NCI-H82 (cell line): ENCODE data around the gene DCC.

Experiments used
- DNase-seq: peaks from one replicate; lab custom pipeline; 2025; lab: John Stamatoyannopoulos, UW

DCC gene

GRCh38 chr18:52426462-52426861 lies 86.5 kb downstream of the DCC start:
- no peak for DNase-seq

GRCh38 chr18:52427521-52428175 lies 87.7 kb downstream of the DCC start:
- DNase-seq = no peak

- no peak for DNase-seq
These were observed 91.7 kb downstream of the DCC start for GRCh38 chr18:52431683-52432082.

DNA sequence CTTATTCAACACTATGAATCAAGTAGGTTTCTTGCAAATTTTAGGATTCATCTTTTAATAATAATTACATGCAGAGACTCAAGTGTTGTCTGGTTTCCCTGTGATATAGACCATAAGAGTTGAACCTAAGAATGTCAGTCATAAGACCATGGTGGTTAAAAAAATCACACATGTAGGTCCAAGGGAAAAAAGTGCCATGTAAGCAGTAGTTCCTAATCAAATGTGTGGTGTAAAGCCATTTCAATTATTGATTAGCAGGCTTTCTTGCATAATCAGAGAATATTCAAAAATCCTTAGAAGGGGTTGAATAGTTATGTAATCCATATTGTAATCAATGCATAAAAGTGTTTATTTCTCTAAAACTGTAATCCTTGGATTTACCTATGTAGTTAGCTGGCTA lies 93.8 kb downstream of the DCC start:
- no peak for DNase-seq

- DNase-seq = peak; percentile 95
These were observed 95.3 kb downstream of the DCC start for GRCh38 chr18:52435301-52435700.

GRCh38 chr18:52437161-52437560 lies 97.2 kb downstream of the DCC start:
- peak; percentile 69 for DNase-seq

- DNase-seq = no peak
These were observed 99.5 kb downstream of the DCC start for GRCh38 chr18:52439457-52439856.

DNA sequence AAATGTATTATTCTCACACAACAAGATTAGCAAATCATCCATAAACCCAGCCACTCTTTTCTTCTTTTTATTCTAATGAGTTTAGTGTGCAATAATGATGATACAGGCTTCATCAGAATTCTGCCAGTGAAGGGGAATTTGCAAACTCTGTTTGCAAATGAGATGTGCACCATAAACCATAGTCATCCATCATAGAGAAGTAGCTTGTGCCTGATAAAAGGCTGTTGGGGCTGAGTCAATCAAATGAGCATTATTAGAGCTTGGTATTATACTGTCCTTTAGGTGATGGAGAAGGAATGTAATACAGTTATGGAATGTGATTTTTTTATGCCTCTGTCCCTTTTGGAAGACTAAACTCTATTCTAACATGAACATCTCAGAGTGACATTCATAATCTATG lies 101.8 kb downstream of the DCC start:
- DNase-seq = no peak

- peak; percentile 81 for DNase-seq
These were observed 102.7 kb downstream of the DCC start for GRCh38 chr18:52442686-52443085.

- DNase-seq = peak; percentile 48
These were observed 111.3 kb downstream of the DCC start for GRCh38 chr18:52451256-52451655.

GRCh38 chr18:52451851-52452250 lies 111.9 kb downstream of the DCC start:
- DNase-seq = peak; percentile 78

DNA sequence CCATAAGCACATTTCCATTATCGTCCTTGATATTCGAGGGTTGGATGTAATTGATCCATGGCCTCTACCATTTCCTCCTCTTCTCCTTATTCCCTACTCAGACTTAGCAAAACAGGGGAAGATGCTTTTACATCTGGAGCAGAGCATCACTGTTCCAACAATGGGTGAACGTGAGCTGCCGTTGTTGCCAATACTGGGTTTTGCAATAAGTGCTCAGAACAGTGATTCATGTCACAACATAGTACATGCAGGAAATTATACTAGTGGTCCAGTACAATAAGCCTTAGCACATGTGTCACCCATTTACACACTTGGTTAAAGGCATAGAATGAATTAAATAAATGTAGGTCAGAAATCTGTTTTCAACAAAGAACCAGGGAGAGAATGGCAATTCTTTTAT lies 112.4 kb downstream of the DCC start:
- DNase-seq = no peak

GRCh38 chr18:52459890-52460289 lies 119.9 kb downstream of the DCC start:
- no peak for DNase-seq

GRCh38 chr18:52462853-52463252 lies 122.9 kb downstream of the DCC start:
- DNase-seq = no peak

DNA sequence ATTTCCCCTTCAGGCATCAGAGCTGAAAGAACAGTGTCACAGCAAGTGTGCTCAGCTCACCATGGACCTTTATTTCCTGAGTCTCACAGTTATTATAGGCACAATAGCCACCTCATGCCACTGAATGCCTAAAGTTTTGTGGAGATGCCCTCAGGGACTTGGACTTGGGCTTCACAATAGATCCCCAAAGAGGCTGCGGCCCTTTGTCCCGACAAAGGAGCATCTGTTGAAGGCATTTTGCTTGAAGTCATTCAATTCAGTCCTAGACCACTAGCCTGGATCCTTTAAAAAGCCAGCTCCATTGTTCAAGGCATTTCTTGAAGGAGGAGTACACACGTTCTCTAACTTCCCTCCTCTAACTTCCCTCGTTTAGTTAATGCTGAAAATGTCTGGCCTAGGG lies 125.4 kb downstream of the DCC start:
- no peak for DNase-seq

DNA sequence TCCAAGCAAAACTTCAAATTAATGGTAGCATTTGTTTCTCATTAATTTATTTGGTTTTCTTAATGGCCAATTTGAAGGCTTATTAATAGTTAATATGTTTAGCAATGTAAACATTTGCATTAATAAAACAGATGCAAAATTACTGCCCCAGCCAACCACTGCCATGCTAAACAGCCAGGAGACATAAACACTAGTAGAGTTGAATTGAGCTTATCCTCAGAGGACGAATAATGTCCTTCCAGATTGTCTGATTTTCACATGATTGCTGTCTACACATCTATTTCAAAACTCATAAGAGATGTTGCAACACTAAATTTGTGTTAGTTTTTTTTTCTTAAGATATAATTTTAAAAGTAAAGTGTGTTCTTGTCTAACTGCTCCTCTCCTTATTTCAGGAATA lies 128.5 kb downstream of the DCC start:
- no peak for DNase-seq

GRCh38 chr18:52475325-52475724 lies 135.3 kb downstream of the DCC start:
- no peak for DNase-seq

DNA sequence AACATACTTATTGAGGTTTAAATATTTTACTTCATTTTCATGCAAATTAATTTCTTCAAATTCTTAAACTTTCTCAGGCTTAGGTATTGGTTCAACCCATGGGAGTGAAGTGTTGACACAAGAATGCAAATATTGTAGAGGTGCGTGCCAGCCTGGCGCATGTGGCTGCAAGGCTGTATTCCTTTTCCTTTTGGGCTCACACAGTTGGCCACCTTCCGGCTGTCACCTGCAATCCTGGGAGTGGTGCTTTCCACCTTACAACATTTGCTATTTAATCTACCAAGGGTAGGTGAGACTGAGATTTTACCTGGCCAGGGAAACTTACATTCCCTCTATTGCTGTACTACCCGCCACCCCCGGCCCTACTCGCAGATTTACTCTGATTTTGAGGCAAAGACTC lies 141.1 kb downstream of the DCC start:
- no peak for DNase-seq

DNA sequence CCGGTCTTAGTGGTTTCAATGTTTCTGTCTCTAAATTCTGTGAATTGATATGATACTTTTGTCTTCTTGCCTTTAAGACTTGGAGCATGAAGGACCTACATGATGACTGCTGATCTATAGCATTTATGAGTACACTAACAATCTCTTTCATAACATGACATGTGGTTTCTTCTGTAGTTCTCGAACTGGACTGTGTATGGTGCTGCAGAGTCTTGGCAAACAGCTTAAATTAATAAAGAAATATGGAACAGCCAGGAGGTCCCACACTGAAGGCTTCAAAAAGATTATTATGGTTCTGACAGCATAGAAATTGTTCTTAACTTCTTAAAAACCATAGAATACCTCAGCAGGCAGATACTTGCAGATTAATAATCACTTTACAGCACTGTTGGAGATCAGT lies 145.0 kb downstream of the DCC start:
- no peak for DNase-seq

- DNase-seq = peak; percentile 11
These were observed 146.1 kb downstream of the DCC start for GRCh38 chr18:52486052-52486451.

DNA sequence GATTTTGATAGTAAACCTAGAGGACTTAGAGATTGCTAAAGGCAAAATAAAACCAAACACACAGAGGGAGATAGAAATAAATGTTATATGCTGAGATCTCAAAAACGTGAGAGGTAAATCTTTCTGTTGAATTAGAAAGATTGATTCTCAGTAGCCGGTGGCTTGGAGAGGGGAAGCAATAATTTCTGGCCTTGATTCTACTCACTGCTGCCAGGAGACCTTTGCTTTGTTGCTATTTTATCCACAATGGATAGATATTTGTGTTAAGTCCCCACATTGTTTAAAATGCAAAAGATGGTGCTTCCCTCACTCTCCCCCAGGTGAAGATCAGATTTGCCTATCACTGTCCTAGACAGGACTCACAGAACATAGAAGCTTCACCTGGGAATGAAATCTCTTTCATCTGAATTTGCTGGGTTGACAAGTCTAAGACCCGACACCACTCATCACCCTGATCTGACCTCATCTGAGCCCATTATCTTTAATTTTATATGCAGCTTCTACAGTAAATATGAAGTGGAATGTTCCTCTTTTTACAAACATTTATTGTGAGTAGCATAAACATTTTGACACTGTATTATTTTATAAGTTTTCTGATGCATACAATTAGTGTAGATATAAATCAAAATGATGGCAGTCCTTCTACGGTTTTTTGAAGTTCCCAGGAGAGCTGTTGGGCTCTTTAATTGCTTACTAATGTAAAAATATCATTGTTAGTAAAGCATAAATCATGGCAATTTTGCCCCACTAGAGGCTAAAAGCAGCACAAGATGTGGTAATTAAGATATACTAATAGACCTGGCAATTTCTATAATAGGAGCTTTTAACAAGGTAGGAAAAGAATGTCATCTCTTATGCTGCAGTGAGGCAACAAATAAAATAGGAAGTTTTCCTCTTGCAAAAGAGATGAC lies 149.7 kb downstream of the DCC start:
- no peak for DNase-seq

GRCh38 chr18:52496426-52496825 lies 156.4 kb downstream of the DCC start:
- DNase-seq = no peak

DNA sequence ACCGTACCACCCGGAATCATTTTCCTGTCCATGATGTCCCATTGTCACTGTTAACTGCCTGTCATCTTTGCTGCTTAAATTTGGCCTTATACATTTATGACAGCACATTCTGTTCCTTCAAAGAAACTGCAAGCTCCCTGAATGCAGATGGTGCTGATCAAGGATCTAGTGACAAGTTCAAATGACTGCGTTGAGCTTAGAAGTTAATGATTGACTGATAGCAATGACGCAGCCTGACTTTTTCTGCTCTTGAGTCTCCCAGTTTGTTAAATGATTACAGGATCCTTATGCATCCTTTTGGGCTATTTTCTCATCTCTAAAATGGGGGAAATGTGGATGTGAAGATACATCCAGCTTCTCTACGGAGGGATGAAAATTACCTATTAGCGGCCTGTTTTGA lies 159.0 kb downstream of the DCC start:
- peak; percentile 86 for DNase-seq

- DNase-seq = peak; percentile 95
These were observed 159.6 kb downstream of the DCC start for GRCh38 chr18:52499644-52500043.
